H1 (cell line): ENCODE results near the gene APP. TPM values are rescaled to one million over a fixed set of nuclear protein-coding genes. Genes with fewer than 3 reads are reported as not detected.

ENCODE experiments used
- CTCF ChIA-PET: fragments of 300-600 bp; sonication (Branson Sonifier 250); formaldehyde crosslinking; loops from one replicate; lab custom pipeline; 2021; ENCODE audit not compliant: partially characterized antibody; lab: Charles Lee
- POLR2A ChIA-PET: fragments of 300-600 bp; sonication (Branson Sonifier 250); formaldehyde crosslinking; loops from one replicate; lab custom pipeline; 2021; ENCODE audit warnings: inconsistent platforms; ENCODE audit not compliant: partially characterized antibody; lab: Charles Lee
- DNase-seq, 2 experiments: peaks; one replicate each; pipeline versions ENCODE4 v3.0.0 to v3.0.0-alpha.2; 2010 to 2022; ENCODE audit warnings: low spot score in 2 of 2, low read depth in 1 of 2, mixed read lengths in 1 of 2
- FAIRE-seq: peaks from 2 replicates; lab custom pipeline; 2011; peaks lifted over from hg19 to GRCh38; lab: Jason Lieb, UNC
- H2AFZ ChIP-seq: 2 replicates; pipeline ENCODE4 v1.8.1; 2012; ENCODE audit warnings: low read length, inconsistent platforms
- H2AK5ac ChIP-seq: 2 replicates; pipeline ENCODE4 v1.6.1; 2013; ENCODE audit warnings: low read depth, low read length
- H2BK120ac ChIP-seq: replicated peaks from 2 replicates; pipeline ENCODE3; 2013; ENCODE audit warnings: low read depth, low read length, inconsistent platforms
- H2BK12ac ChIP-seq: 2 replicates; pipeline ENCODE4 v1.6.1; 2013; ENCODE audit warnings: low read depth, low read length
- H2BK15ac ChIP-seq: 2 replicates; pipeline ENCODE4 v1.6.1; 2013; ENCODE audit warnings: low read length
- H2BK20ac ChIP-seq: 2 replicates; pipeline ENCODE4 v1.6.1; 2013; ENCODE audit warnings: low read length
- H2BK5ac ChIP-seq: 2 replicates; pipeline ENCODE4 v1.6.1; 2013; ENCODE audit warnings: low read depth, low read length
- H3K14ac ChIP-seq: 2 replicates; pipeline ENCODE4 v1.6.1; 2013; ENCODE audit warnings: inconsistent platforms; ENCODE audit not compliant: insufficient read length
- H3K18ac ChIP-seq: 2 replicates; pipeline ENCODE4 v1.6.1; 2013; ENCODE audit warnings: low read length; ENCODE audit errors: extremely low read depth
- H3K23ac ChIP-seq: 2 replicates; pipeline ENCODE4 v1.6.1; 2013; ENCODE audit warnings: inconsistent platforms; ENCODE audit not compliant: insufficient read length
- H3K23me2 ChIP-seq: 2 replicates; pipeline ENCODE4 v1.6.1; 2013; ENCODE audit warnings: low read depth, low read length
- H3K27ac ChIP-seq: 2 replicates; pipeline ENCODE4 v1.6.1; 2011; ENCODE audit warnings: low read depth, low read length, inconsistent platforms
- H3K27me3 ChIP-seq, 4 experiments: replicated peaks in 1 of 4; 1 replicate in 1 of 4; 2 replicates in 3 of 4; pipeline versions ENCODE4 v1.6.1 to v1.8.1; 2011 to 2013; ENCODE audit warnings: low read length in 3 of 4, mild to moderate bottlenecking in 3 of 4, inconsistent platforms in 2 of 4, mixed read lengths in 2 of 4, moderate library complexity in 1 of 4; ENCODE audit not compliant: control insufficient read depth in 3 of 4, insufficient read depth in 3 of 4; ENCODE audit errors: extremely low read depth in 1 of 4
- H3K36me3 ChIP-seq, 4 experiments: 2 replicates each; pipeline versions ENCODE4 v1.6.1 to v1.8.1; 2011 to 2013; ENCODE audit warnings: mild to moderate bottlenecking in 4 of 4, low read length in 3 of 4, moderate library complexity in 2 of 4, control low read depth in 1 of 4, inconsistent platforms in 1 of 4; ENCODE audit not compliant: insufficient read depth in 4 of 4, control insufficient read depth in 2 of 4
- H3K4ac ChIP-seq: replicated peaks from 2 replicates; pipeline ENCODE3; 2013; ENCODE audit warnings: low read length, low read depth, mixed read lengths, inconsistent platforms; ENCODE audit not compliant: insufficient read length
- H3K4me1 ChIP-seq, 4 experiments: replicated peaks in 1 of 4; 1 replicate in 1 of 4; 2 replicates in 3 of 4; pipeline versions ENCODE4 v1.6.1 to v1.8.1; 2011 to 2013; ENCODE audit warnings: low read length in 3 of 4, inconsistent platforms in 2 of 4, mixed read lengths in 1 of 4; ENCODE audit not compliant: insufficient read depth in 4 of 4, control insufficient read depth in 3 of 4
- H3K4me2 ChIP-seq, 2 experiments: 2 replicates each; pipeline versions ENCODE4 v1.6.1 to v1.8.1; 2011 to 2013; ENCODE audit warnings: low read depth in 2 of 2, low read length in 2 of 2, control low read depth in 1 of 2, inconsistent platforms in 1 of 2, mild to moderate bottlenecking in 1 of 2; ENCODE audit not compliant: insufficient read depth in 1 of 2
- H3K4me3 ChIP-seq, 4 experiments: fragments of 200-600, 300-600 bp in 1 of 4; sonication (generic), shearing (Covaris generic), sonication (Bioruptor Twin) in 1 of 4; 2 replicates each; pipeline versions ENCODE4 v1.5.1 to v1.8.1; 2011 to 2016; ENCODE audit warnings: low read length in 4 of 4, low read depth in 3 of 4, control low read depth in 2 of 4, inconsistent platforms in 2 of 4, mild to moderate bottlenecking in 2 of 4, mixed read lengths in 1 of 4, moderate library complexity in 1 of 4; ENCODE audit not compliant: insufficient read depth in 2 of 4; ENCODE audit errors: extremely low read depth in 1 of 4
- H3K56ac ChIP-seq: replicated peaks from 2 replicates; pipeline ENCODE3; 2013; ENCODE audit warnings: low read depth, mild to moderate bottlenecking, mixed read lengths, low read length, inconsistent platforms; ENCODE audit not compliant: insufficient read length
- H3K79me1 ChIP-seq: 2 replicates; pipeline ENCODE4 v1.6.1; 2013; ENCODE audit warnings: low read depth, low read length, control low read depth
- H3K79me2 ChIP-seq, 2 experiments: 2 replicates each; pipeline versions ENCODE4 v1.6.1 to v1.8.1; 2012 to 2013; ENCODE audit warnings: low read length in 2 of 2, mild to moderate bottlenecking in 2 of 2, inconsistent platforms in 1 of 2; ENCODE audit not compliant: insufficient read depth in 2 of 2, control insufficient read depth in 1 of 2
- H3K9ac ChIP-seq, 4 experiments: replicated peaks in 1 of 4; 1 replicate in 1 of 4; 2 replicates in 3 of 4; pipeline versions ENCODE4 v1.6.1 to v1.8.1; 2011 to 2013; ENCODE audit warnings: low read depth in 3 of 4, low read length in 3 of 4, control low read depth in 2 of 4, mild to moderate bottlenecking in 2 of 4, moderate library complexity in 2 of 4, inconsistent platforms in 1 of 4; ENCODE audit errors: extremely low read depth in 1 of 4
- H3K9me3 ChIP-seq, 2 experiments: 2 replicates each; pipeline versions ENCODE4 v1.6.1 to v1.8.1; 2012 to 2013; ENCODE audit warnings: mild to moderate bottlenecking in 2 of 2, moderate library complexity in 2 of 2, control low read depth in 1 of 2, inconsistent platforms in 1 of 2, low read depth in 1 of 2, low read length in 1 of 2, mixed read lengths in 1 of 2; ENCODE audit not compliant: insufficient read depth in 2 of 2
- H4K20me1 ChIP-seq, 2 experiments: replicated peaks in 1 of 2; 2 replicates each; pipeline versions ENCODE3 to v1.8.1; 2011 to 2013; ENCODE audit warnings: inconsistent platforms in 2 of 2, low read length in 2 of 2, mild to moderate bottlenecking in 1 of 2; ENCODE audit not compliant: insufficient read depth in 2 of 2, control insufficient read depth in 1 of 2
- H4K5ac ChIP-seq: 2 replicates; pipeline ENCODE4 v1.6.1; 2013; ENCODE audit warnings: low read length, low read depth, mixed read lengths, inconsistent platforms; ENCODE audit not compliant: insufficient read length
- H4K8ac ChIP-seq: 2 replicates; pipeline ENCODE4 v1.8.0; 2013; ENCODE audit warnings: mild to moderate bottlenecking, moderate library complexity, low read length, inconsistent platforms; ENCODE audit not compliant: insufficient read depth; ENCODE audit errors: extremely low read depth
- H4K91ac ChIP-seq: replicated peaks from 2 replicates; pipeline ENCODE3; 2013; ENCODE audit warnings: low read length, mixed read lengths, inconsistent platforms; ENCODE audit not compliant: insufficient read length
- ASH2L ChIP-seq: fragments of 200-600, 300-600 bp; sonication (generic); IDR thresholded peaks from one replicate; pipeline ENCODE4 v1.7.1; 2017; ENCODE audit warnings: low read length
- BRCA1 ChIP-seq: IDR thresholded peaks from 2 replicates; pipeline ENCODE4 v1.6.1; 2012; ENCODE audit warnings: low read depth, low read length, improper control_type of control experiment
- CEBPB ChIP-seq: IDR thresholded peaks from 2 replicates; pipeline ENCODE4 v1.6.1; 2012; ENCODE audit warnings: low read depth, low read length
- CHD1 ChIP-seq: IDR thresholded peaks from 2 replicates; pipeline ENCODE4 v1.6.1; 2012; ENCODE audit warnings: low read depth, low read length, improper control_type of control experiment
- EGR1 ChIP-seq: IDR thresholded peaks from 2 replicates; pipeline ENCODE4 v1.6.1; 2011; ENCODE audit warnings: low read depth, low read length, borderline replicate concordance
- FOSL1 ChIP-seq: IDR thresholded peaks from 2 replicates; pipeline ENCODE4 v1.6.1; 2011; ENCODE audit warnings: mild to moderate bottlenecking, low read depth, low read length, moderate library complexity; ENCODE audit not compliant: insufficient read depth
- JUND ChIP-seq: IDR thresholded peaks from 2 replicates; pipeline ENCODE4 v1.6.1; 2011; ENCODE audit warnings: mild to moderate bottlenecking, improper control_type of control experiment, low read length
- KDM4A ChIP-seq: IDR thresholded peaks from one replicate; pipeline ENCODE4 v1.7.1; 2012; ENCODE audit warnings: low read depth, mild to moderate bottlenecking, moderate library complexity, low read length, inconsistent platforms; ENCODE audit not compliant: severe bottlenecking
- KDM5A ChIP-seq: fragments of 200-600 bp; IDR thresholded peaks from 2 replicates; pipeline ENCODE4 v1.7.1; 2012; ENCODE audit warnings: mild to moderate bottlenecking, low read length, inconsistent platforms, mixed read lengths
- NRF1 ChIP-seq: IDR thresholded peaks from 2 replicates; pipeline ENCODE4 v1.6.1; 2011; ENCODE audit warnings: mild to moderate bottlenecking, low read depth, low read length, improper control_type of control experiment
- SP1 ChIP-seq: IDR thresholded peaks from 2 replicates; pipeline ENCODE4 v1.6.1; 2011; ENCODE audit warnings: low read depth, low read length
- SP2 ChIP-seq: IDR thresholded peaks from 2 replicates; pipeline ENCODE4 v1.6.1; 2012; ENCODE audit warnings: mild to moderate bottlenecking, low read length, inconsistent platforms
- SUZ12 ChIP-seq: fragments of 200-600 bp; sonication (generic); IDR thresholded peaks from 2 replicates; pipeline ENCODE4 v1.6.1; 2012; ENCODE audit warnings: mild to moderate bottlenecking, inconsistent platforms, low read length, moderate library complexity, mixed read lengths
- TBP ChIP-seq: IDR thresholded peaks from 2 replicates; pipeline ENCODE4 v1.6.1; 2011; ENCODE audit warnings: low read depth, low read length, improper control_type of control experiment
- TEAD4 ChIP-seq: IDR thresholded peaks from 2 replicates; pipeline ENCODE4 v1.6.1; 2012; ENCODE audit warnings: low read depth, low read length, inconsistent platforms, mixed read lengths
- WGBS, 2 experiments: shearing (Covaris generic) in 1 of 2; methylation state at CpG; one replicate each; pipeline versions ENCODE4 v1.1.6 to v1.1.7; 2013 to 2015; ENCODE audit warnings: low lambda C conversion rate in 2 of 2, mixed read lengths in 2 of 2, inconsistent platforms in 1 of 2, low coverage in 1 of 2, missing lambda C conversion rate in 1 of 2; ENCODE audit not compliant: insufficient replicate concordance in 2 of 2, insufficient coverage in 1 of 2, insufficient read length in 1 of 2; ENCODE audit errors: extremely low coverage in 1 of 2, missing lambda C conversion rate in 1 of 2; 5-methylcytosine and 5-hydroxymethylcytosine counted together
- polyA plus RNA-seq, 7 experiments: library from polyadenylated mRNA; depleted of rRNA in 3 of 7; stranded (reverse) in 5 of 7; unstranded in 2 of 7; fragments of >200 nt in 5 of 7; fragments of 200-250 nt in 2 of 7; gene quantifications; 1 replicate in 5 of 7; 2 replicates in 1 of 7; 4 replicates in 1 of 7; pipeline versions ENCODE4 v1.2.1 to v1.2.3, GENCODE V29; 2011 to 2013; ENCODE audit warnings: missing spikeins in 2 of 7, mixed read lengths in 2 of 7
- total RNA-seq: library from RNA; stranded (reverse); fragmentation: NEBNext Ultra II Directional; extraction: Animal tissue kit (Norgen Biotek cat#: 25700); gene quantifications from 2 replicates; pipeline ENCODE4 v1.2.1, GENCODE V29; 2021

Gene APP
- total and polyA plus RNA-seq, 2 of the 8 experiments (the other 6 are each of a cell fraction or from before 2014, with no cell fraction given) = 375 to 551 TPM

- no peak overlapping the region for H3K27ac ChIP-seq
- H4K5ac ChIP-seq = no peak overlapping the region
- H2BK5ac ChIP-seq = no peak overlapping the region
- H3K4me3 ChIP-seq = no peak overlapping the region
- no peaks in the 10 kb centered on the region; a peak in 1 of 7 replicates for H3K27me3 ChIP-seq
- H3K14ac ChIP-seq = no peak overlapping the region
- H3K79me1 ChIP-seq = peaks cover 12% of the 10 kb centered on the region
- no peak overlapping the region for H2BK12ac ChIP-seq
- H4K20me1 ChIP-seq = peaks cover 7 to 10% of the 10 kb centered on the region in 2 experiments
- no peak overlapping the region for H3K18ac ChIP-seq
- H3K4ac ChIP-seq = no peak overlapping the region
- H3K23me2 ChIP-seq = no peaks in the 10 kb centered on the region
- WGBS, 2 experiments = 72% methylated on average over 4 of the region's 4 CpGs; no CpG with 5 or more reads in 1 of the 2 experiments
- no peak overlapping the region for H3K23ac ChIP-seq
- H4K91ac ChIP-seq = no peak overlapping the region
- H2AK5ac ChIP-seq = no peak overlapping the region
- H3K9ac ChIP-seq = no peak overlapping the region
- no peaks in the 10 kb centered on the region for H3K9me3 ChIP-seq
- POLR2A ChIA-PET = interaction anchor here (1.2 to 1.5 kb wide), 2 partner anchors 9 to 95 kb away, joined by 3 read pairs; no protein-coding TSS in a partner anchor
- H3K4me1 ChIP-seq = peaks cover 0 to 7% (median 3%) of the 10 kb centered on the region in 4 experiments; a peak in 4 of 7 replicates
- no peak overlapping the region for H2BK20ac ChIP-seq
- CTCF ChIA-PET = no interaction called here
- H3K4me2 ChIP-seq = no peak overlapping the region
- FAIRE-seq = no peak
- no peak overlapping the region for H2AFZ ChIP-seq
- H4K8ac ChIP-seq = no peak overlapping the region
- H2BK15ac ChIP-seq = no peak overlapping the region
- H2BK120ac ChIP-seq = no peak overlapping the region
- H3K36me3 ChIP-seq = peaks cover 0 to 7% (median 2%) of the 10 kb centered on the region in 4 experiments; a peak in 3 of 8 replicates
- no peak overlapping the region for H3K56ac ChIP-seq
- no peak for DNase-seq
- peaks cover 6 to 90% of the 10 kb centered on the region in 2 experiments; a peak in 3 of 4 replicates for H3K79me2 ChIP-seq
- TF ChIP-seq ASH2L (no peak), FOSL1 (no peak), TBP (no peak), BRCA1 (no peak), CHD1 (no peak), EGR1 (no peak), SP2 (no peak), NRF1 (no peak), KDM5A (no peak), SP1 (no peak), KDM4A (no peak), CEBPB (no peak), TEAD4 (no peak), JUND (no peak), SUZ12 (no peak)
Observed at GRCh38 chr21:26098772-26099397, 71.7 kb downstream of the APP start.
